Esophagus mucosa (tissue), 1 donor: ENCODE data around the gene ZBED3. TPM values are rescaled to one million over a fixed set of nuclear protein-coding genes. Genes with fewer than 3 reads are reported as not detected.
"Not testable (repeated sequence)": the region's sequence is repeated elsewhere in the genome, so short reads cannot be mapped to it uniquely, and the experiment has no call there.

Source experiments
- ATAC-seq: fragments of 200-7000 bp; cut with Tn5 transposase; one replicate; pipeline ENCODE4 v1.9.1; 2020
- total RNA-seq: library from RNA; stranded (reverse); gene quantifications from one replicate; pipeline ENCODE4 v1.2.4, GENCODE V29; 2023
- donor health status: DM: yes; HTN: yes; CAD: no.

The ZBED3 gene, protein sequence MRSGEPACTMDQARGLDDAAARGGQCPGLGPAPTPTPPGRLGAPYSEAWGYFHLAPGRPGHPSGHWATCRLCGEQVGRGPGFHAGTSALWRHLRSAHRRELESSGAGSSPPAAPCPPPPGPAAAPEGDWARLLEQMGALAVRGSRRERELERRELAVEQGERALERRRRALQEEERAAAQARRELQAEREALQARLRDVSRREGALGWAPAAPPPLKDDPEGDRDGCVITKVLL
- total RNA-seq: 3.6 TPM

DNA sequence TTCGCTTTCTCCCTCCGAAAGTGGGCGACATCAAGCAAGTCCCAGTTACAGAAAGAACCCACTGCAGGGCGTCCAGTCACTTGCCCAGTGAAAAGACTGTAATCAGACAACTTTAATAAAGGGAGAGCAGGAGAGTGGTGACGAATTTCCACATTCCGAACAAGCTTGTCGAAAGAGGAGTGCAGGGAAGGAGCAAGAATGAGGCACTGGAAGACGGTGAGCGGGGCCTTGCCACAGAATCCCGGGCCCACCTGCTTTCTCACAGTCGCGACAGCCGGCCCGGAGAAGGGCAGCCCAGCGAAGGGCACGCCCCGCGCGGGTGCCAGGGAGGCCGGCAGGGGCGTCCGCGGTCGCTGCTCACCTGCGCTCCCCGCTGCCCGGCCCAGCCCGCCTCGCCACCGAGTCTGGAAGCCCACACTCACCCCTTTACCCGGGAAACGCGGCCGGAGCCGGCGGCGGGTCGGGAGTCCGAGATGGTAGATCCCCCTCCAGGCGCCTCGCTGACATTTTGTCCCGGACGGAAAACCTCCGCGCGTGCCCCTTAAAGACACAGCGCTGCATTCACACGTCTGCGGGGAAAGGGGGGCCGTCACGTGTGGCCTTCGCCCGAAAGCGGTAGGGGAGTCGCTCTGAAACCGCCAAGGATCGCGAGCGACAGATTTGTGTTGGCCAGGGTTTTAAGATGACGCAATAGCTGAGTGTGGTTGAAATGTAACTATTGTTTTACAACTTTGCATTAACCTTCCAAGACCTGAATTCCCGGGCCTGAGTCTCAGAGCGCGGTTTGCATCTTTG is at the start of gene ZBED3:
Gene ZBED3 (minus strand): TSS at position 597 of the 795 bp plus-strand sequence. CDS start 9,407 bp downstream, outside the sequence.
- ATAC-seq: peak; percentile 72

DNA sequence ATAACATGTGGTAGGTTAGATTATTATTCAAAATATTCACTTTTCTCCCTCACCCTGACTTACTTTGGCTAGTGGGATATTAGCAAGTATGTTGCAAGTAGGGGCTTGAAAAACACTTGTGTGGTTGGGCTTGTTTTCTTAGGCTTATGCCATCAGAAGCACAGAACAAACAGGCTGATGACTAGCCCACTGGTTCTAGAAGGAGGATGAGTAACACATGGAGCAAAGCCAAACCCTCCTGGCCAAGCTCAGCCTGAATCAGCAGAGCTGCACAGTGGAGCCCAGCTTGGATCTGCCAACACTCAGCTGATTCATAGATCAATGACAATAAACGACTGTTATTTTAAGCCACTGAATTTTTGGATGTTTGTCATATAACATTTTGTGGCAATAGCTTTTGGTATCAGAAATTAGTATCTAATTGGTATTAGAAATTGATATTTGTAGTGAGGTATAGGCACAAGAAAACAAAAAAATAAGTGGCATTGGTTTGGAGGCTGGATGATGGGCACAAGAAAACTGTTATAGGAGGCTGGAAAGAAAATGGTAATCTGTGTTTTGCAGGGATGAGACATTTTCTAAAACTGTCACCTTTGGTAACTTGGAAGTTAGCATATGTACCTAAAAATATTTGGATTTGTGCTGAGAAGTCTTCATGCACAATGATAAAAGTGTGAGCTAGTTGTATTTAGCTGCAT is 46.1 kb upstream of the ZBED3 start:
- ATAC-seq: peak; percentile 98

DNA sequence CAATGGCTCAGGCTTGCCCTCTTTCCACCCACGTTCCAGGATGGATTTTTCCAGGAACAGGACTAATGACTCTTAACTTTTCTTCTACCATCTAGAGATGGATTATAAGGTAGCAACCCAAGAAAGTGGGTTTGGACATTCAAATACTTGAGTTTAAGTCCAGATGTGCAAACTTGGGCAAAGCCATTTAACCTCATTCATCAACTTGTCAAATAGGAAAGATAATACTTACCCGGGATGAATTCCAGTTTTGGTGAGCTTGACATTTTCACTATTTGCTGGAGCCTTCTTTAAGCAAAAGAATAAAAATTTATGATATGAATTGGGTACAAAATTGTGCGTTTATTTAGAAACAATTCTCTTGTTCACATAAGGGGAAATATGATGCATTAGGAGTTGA is 44.3 kb upstream of the ZBED3 start:
- no peak for ATAC-seq

DNA sequence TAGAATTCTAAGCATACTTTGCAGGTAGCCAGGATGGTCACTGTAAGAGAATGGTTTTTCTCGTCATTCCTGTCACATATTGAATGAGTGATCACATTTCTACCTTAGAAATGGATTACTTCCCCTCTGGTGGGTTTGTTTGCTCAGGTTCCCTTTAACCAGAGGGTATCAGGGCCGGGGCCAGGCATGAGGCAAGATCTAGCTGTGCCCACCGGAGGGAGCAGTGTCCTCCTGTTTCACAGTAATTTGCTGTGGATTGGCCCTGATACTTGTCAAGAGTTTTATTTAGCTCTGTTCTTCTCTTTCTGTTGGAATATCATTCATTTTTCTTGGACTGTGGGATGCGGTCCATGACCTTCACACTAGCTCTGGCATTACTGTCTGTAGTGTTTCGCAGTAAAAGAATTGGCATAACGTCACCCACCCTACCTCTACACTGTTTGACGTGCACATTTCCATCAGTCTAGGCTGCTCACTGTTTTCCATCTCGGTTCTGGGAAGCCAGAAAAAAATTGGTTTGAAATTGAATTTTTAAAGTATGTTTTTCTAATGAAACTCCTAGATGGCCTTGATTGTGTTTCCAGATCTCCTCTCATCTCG is 42.4 kb upstream of the ZBED3 start:
- ATAC-seq: no peak

DNA sequence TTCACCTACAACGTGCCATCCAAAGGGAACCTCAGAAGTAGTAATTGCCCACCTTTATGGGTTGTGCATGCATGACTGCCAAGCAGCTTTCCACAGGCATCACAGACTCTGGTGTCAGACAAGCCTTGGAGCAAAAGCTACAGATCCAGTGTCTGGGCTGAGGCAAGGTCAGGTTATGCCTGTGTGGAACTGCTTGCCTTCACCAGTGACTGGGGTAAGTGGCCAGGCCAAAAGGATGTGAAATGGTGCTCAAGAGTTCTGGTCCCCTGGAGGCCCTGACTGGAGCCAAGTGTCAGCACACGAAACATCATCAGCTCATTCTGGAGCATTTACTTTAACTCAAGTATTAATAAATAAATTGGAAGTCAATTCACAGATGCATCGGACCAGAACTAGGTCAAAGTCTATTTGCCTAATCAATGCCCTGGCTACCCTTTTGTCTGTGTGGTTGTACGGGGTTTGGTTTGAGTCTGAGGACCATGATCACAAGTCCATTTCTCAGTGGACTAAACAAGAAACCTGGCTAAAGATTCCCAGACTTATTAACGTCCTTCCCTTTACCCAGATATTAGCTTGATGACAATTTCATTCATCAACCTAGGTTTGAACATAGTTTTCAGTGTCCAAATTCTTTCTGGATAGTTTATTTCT is 41.5 kb upstream of the ZBED3 start:
- ATAC-seq: no peak

DNA sequence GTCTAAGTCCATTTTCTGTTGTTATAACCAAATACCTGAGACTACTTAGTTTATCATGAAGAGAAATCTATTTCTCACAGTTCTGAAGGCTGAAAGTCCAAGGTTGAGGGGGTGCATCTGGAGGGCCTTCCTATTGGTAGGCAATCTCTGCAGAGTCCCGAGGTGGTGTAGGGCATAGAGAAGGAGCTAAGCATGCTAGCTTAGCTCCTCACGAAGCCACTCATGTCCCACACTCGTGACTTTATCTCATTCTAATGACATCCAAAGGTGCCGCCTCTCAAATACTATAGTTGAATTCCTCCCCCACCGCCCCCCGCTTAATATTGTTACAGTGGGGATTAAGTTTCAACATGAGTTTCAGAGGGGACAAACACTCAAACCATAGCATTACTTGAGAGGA is 36.0 kb upstream of the ZBED3 start:
- no peak for ATAC-seq

DNA sequence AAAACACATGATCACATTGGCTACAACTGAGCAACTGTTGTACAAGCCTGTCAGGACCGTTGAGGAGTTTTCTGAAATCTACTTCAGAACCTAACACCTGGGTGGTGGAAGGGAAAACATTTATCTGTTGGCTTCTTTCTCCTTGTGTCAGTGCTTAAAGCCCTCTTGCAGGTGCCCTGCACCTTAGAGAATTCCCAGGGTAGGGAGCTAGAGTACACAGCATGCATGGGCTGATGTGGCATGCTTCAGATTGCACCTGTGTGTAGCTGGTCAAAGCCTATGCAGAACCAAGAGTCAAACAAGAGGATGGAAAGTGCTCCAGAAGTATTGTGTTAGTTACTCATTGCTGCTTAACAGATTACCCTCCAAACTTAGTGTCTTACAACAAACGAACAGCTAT is 33.6 kb upstream of the ZBED3 start:
- no peak for ATAC-seq

DNA sequence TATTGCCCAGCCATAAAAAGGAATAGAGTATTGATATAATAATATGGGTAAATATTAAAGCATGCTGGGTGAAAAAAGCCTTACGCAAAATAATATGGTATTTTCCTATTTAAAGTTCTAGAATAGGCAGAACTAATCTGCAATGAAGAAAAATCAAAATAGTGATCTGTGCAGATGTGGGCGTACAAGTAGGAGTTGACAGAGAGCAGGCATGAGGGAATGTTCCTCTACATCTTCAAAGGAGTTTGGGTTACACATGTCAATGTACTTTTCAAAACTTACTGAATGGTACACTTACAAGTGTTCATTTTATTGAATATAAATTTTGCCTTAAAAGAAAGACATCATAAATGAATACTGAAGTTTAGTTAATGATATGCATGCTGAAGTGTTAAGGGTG is 33.0 kb upstream of the ZBED3 start:
- ATAC-seq: no peak

DNA sequence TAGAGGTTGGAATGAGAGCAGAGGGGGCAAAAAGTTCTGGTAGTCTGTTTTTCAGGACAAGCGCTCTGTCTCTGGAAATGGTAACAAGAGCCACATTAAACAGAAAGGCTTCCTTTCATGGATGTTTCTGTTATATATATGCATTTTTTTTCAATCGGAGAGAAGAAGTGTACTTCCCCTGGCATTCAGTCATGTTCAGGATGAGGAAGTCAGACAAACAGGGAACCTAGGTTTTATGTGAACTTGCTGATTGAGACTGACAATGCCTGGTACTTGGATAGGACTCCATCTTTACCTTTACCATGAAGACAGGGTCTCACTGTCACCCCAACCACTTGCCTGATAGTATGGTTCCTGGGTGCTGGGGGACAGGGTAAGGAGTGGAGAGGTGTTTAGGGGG is 30.1 kb upstream of the ZBED3 start:
- ATAC-seq: no peak

DNA sequence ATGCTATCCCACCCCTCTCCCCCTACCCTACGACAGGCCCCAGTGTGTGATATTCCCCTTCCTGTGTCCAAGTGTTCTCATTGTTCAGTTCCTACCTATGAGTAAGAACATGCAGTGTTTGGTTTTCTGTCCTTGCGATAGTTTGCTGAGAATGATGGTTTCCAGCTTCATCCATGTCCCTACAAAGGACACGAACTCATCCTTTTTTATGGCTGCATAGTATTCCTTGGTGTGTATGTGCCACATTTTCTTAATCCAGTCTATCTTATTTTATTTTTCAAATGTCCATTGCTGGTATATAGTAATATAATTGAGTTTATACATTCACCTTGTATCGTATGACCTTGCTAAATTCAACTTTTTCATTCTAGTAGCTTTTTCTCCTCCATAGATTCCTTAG is 19.9 kb upstream of the ZBED3 start:
- ATAC-seq: not testable (repeated sequence)

DNA sequence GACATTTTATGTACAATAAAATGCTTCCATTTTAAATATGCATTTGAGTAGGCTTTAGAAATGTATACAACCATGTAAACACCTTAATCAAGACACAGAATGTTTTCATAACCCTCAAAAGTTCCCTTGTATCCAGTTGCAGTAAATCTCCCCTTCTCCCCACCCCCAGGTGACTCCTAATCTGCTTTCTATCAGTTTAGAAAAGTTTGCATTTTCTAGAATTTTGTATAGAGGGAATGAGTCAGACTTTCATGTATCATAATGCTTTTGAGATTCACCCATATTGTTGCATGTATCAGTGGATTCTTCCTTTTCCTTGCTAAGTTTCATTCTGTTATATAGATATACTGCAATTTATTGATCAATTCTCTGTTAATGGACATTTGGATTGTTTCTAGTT is 17.7 kb upstream of the ZBED3 start:
- no peak for ATAC-seq

DNA sequence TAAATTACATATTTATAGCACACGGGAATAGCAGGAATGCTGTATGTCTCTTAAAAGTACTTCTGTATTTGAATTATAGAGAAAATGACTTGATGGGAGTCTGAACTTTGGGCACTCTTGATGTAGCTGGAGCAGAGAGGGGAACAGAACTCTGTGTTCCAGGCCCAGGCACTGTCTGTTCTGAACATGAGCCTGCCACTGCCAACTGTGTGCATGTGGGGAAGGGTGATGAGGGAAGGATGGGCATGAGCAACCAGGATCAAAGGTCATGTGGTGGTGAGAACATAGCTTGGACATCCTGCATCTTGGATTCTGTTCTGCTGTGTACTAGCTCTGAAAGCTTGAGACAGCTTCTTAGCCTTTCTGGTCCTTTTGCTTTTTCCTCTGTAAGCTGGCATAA is 16.4 kb upstream of the ZBED3 start:
- no peak for ATAC-seq

DNA sequence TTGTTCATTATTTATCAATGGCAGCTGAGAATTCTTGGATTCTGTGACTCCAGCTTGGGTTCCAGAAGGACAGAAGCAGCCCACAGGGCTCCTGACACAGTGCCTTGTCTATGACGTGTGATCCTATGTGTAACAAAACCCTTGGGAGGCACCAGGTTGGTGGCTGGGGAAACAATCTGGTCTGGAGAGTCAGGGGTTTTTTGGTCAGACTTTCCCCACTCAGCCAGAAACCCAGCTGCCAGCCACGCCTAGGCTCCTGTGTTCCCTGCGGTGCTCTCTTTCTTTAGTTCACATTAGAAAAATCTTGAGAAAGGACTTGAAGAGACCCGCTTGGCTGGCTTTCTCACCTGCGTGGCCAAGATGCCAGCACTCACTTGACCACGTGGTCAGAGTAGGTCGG is 15.5 kb upstream of the ZBED3 start:
- no peak for ATAC-seq

DNA sequence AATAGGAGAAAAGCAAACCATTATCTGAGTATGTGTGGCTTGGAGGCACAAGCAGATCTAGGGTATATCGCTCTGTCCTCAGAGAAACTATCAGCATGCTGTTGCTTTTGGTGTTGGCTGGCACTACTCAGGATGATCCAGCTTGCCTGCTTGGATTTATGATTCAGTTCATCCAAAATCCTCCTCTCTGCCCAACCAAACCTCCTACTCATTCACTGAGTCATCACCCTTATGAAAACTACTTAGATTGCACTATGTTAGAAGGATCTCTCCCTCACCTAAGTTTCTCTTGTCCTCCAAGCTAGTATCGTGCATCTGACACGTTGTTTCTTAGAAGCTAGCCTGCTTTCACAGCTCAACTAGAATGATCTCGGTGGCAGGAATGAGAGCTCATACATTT is 14.2 kb upstream of the ZBED3 start:
- peak; percentile 89 for ATAC-seq

DNA sequence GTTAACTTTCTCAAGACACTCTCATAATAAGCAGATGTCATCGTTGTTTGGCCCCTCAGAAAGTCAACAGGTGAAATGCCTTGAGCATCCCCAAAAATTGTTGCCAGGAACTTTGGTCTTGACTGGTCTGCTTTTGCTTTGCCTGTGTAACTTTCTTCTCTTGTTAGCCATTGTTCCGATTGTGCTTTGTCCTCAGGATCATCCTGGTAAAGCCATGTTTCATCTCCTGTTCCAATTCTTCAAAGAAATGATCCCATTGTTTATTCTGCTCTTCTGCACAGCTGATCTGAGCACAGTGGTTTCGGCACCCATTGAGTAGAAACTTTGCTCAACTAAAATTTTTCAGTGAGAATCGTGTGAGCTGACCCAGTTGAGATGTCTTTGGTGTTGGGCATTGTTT is 8.1 kb upstream of the ZBED3 start:
- no peak for ATAC-seq

DNA sequence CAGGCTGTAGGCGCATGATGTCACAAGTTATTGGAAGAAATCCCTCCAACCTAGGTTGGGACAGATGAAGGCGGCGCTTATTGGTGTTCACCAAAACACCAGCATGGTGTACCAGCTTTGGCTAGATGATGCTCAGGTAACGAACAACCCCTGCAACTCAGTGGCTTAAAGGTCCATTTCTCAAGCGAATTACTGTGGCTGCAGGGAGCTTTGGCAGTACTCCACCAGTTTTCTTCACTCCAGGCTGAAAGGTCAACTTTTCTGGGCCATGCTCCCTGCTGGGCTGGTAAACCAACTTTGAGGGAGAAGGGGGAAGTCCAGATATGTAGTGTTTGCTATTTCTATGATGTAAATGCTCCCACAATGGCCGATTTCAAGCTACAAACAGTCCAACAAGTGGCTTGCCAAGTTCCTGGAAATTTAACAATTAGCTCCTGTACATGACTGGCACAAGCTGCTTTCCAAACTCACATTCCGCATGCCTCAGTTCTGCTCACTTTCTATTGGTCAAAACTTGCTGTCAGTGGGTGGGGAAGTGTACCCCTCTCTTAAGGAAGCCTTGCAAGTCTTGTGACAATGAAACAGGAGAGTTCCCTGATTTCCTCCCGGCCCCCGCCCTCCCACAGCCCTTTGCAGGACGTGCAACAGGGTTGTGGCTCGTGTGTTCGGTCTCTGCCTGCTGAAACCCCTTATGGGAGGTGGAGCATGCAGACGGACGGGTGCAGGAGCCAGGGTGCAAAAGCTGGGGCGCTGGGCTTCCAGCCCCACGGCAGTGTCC is 588 bp upstream of the ZBED3 start:
- peak; percentile 21 for ATAC-seq

DNA sequence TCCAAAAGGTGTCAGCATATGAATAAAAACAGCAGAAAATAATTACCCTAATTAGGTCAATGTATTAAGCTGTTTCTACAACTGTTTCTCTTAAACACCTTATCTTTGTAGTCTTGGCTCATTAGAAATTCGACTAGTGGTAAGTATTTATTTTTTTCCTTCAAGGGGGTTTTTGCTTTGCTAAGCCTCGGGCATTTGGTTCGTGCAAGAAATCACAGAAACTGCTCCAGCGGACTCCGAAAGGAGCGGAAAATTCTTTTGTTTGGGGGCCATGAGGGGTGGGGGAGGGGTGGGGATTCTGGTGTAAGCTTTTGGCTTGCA is 757 bp downstream of the ZBED3 start:
- no peak for ATAC-seq

DNA sequence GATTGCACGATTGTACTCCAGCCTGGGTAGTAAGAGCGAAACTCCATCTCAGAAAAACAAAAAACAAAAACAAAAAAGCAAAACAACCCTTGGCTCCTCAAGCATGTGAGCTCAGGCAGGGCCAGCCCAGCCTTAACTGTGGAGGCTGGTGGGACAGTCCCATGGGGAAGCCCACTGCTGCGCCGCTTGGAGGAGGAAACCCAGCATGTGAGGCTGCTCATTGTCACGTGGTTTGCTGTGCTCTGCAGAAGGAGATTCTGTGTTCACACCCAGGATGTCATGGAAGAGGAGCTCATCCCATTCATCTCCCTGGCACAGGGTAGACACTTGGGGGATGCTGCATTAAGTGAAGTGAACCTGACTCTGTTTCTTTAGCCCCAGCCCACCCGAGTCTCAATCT is 4.0 kb downstream of the ZBED3 start:
- ATAC-seq: no peak

DNA sequence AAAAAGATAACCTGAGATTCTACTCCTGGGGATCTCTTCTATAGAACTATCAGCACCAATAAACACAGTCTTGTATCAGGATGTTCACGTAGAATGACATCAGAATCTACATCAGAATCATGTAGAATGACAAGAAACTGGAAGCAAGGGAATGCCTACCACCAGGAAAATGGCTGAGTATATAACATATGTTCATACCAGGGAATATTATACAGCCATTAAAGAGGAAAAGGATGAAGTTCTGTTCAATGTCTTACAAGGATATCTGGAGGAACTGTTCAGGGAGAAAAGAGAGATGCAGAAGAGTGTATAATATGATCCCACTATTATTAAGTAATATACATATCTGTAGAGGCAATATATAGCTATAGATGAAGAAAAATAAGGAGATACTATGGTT is 4.8 kb downstream of the ZBED3 start:
- no peak for ATAC-seq

DNA sequence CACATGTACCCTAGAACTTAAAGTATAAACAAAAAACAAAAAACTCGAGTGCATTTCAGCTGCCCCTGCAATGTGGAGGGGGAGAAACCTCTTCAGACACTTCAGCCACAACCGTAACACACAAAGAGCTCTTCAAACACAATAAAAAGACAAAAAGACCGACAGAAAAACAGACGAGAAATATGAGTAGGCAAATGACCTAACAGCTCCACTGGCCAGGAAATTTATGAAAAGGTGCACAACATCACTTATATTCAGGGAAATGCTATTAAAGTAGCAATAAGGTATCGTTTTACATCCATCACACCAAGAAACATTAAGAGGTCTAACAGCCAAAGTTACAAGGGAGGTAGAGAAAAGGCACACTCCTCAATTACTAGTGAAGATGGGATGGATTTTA is 6.2 kb downstream of the ZBED3 start:
- no peak for ATAC-seq

DNA sequence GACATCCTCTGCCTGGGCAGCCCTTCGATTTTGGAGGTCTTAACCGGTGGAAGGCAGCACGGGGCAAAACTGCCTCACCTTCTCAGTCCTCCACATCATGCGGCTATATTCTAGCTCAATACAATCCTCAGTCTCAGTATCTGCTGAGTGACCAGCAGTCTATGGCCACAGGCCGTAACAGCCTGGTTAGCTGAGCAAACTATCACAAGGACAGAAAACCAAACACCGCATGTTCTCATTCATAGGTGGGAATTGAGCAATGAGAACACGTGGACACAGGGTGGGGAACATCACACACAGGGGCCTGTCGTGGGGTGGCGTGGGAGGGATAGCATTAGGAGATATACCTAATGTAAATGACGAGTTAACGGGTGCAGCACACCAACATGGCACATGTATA is 6.6 kb downstream of the ZBED3 start:
- ATAC-seq: not testable (repeated sequence)

DNA sequence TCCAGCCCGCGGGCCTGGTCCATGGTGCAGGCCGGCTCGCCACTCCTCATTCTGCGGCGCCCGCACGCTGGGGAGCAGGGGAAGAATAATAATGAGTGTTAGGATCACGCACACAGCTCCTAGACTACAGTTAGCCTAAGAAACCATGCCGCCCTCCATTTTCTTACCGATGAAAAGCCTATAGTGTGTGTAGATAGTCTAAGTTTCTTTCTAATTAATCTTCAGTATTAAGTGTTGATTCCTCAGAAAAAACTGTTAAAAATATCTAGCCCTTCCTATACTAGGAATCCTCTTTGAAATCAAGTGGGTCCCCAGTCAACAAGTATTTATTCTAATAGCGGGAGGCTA is 9.3 kb downstream of the ZBED3 start:
- ATAC-seq: no peak
